Measurements from ENCODE around the gene ATP6V0C. TPM values are rescaled to one million over a fixed set of nuclear protein-coding genes. Genes with fewer than 3 reads are reported as not detected.

Gene ATP6V0C
- total RNA-seq, 1 experiment from 2014 or later = 173 TPM

DNA sequence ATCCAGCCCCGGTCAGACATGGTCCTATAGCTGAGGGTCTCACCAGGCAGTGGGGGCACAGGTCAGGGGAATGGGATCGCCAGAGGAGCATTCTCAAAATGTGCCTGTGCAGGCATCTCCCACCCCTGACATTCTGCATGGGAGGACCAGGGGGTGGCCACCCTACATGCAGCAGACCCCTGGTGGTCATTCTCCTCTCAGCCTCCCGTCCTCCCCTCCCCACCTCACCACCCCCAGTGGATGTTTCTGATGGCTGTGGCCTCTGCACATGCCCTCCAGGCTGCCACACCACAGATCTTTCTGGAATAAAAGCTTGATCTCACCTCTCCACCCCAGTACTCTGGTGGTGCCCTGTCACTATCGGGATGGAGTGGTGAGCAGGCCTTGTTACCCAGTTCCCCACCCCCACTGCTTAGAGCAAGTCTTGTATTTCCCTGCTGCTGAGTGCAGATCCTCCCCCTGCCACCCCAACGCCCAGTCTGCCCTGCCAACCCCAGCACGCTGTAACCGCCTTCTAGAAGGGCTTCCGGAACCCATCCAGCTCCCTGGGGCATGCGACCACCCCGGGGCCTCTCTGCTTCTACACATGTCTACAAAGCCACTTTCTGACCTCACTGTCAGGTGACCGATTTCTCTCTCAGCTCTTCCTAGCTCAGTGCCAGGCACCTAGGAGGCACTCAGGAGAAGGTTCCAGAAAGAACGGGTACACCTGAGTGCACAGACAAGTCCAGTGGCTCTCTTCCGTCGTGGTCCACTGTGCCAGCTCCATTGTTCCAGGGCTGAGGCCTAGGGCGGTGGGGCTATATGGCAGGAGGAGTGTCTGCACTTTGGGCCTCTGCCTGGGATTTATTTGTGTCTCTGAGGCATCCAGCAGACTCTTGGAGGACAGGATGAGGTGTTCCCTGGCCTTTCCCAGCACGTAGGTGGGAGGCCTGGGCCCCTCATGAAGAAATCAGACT lies 29.5 kb upstream of the ATP6V0C start:
- H3K36me3 Mint-ChIP-seq (ENCODE audit: insufficient read depth, unreplicated experiment) = peaks cover 4% of the 10 kb centered on the region
- TF ChIP-seq CTCF (IDR thresholded peaks at IDR 0.05; ENCODE audit: unreplicated experiment) = no peak
- H3K4me1 Mint-ChIP-seq (ENCODE audit: insufficient read depth, unreplicated experiment) = peaks cover 4% of the 10 kb centered on the region
- DNase-seq (ENCODE audit: unreplicated experiment) = no peak
- H3K9me3 Mint-ChIP-seq (ENCODE audit: unreplicated experiment) = no peaks in the 10 kb centered on the region
- no peak overlapping the region for H3K27ac Mint-ChIP-seq (ENCODE audit: low read depth, unreplicated experiment)
- H3K4me3 Mint-ChIP-seq (ENCODE audit: unreplicated experiment) = no peak overlapping the region
- intact Hi-C loops (cut with micrococcal nuclease) = no loop called here
- no peaks in the 10 kb centered on the region for H3K27me3 Mint-ChIP-seq (ENCODE audit: insufficient read depth, unreplicated experiment)
- ChIA-PET POLR2A (interaction anchor here (0.6 to 1.1 kb wide), 2 partner anchors 15 to 36 kb away, joined by 3 read pairs; no protein-coding TSS in a partner anchor), CTCF (interaction anchor here (0.6 to 2.3 kb wide), 5 partner anchors 9 to 144 kb away, joined by 3 to 4 read pairs (median 4); partner anchors contain the start of gene ABCA3)
- no TSS peak for BruUV-seq (replicated peaks)

DNA sequence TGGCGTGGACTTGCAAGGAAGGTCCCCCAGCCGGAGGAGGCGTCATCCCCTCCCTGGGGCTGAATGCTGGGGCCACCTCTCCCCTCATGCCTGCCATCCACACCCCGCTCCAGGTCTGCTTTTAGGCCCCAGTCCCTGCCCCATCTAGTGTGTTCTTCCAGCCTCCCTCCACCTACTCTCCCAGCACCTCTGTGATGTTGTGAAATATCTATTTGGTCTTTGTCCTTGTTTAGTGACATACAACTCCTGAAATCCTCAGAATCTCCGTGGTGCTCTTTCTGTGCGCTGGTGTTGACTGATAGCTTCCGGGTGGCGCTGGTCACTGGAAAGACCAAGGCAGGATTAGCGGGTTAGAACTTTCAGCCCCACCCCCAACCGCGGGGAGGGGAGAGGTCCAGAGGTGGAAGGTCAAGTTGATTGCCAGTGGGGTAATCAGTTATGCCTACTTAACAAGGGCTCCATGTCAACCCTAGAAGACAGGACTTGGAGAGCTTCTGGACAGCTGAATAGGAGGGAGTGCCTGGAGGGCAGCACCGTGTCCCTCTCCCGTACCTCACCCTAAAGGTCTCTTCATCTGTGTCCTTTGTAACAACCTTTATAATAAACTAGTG lies 28.7 kb upstream of the ATP6V0C start:
- ChIA-PET CTCF (interaction anchor here (0.6 to 2.3 kb wide), 3 partner anchors 9 to 145 kb away, joined by 3 to 4 read pairs (median 3); partner anchors contain the start of gene ABCA3), POLR2A (interaction anchor here (0.6 kb wide), 1 partner anchor 16 kb away, joined by 3 read pairs; no protein-coding TSS in a partner anchor)
- BruUV-seq (replicated peaks) = no TSS peak

GRCh38 chr16:2485811-2486507 lies 27.8 kb upstream of the ATP6V0C start:
- Mint-ChIP-seq H3K27ac (ENCODE audit: low read depth, unreplicated experiment) (no peak overlapping the region), H3K27me3 (ENCODE audit: insufficient read depth, unreplicated experiment) (no peaks in the 10 kb centered on the region), H3K36me3 (ENCODE audit: insufficient read depth, unreplicated experiment) (no peaks in the 10 kb centered on the region), H3K9me3 (ENCODE audit: unreplicated experiment) (no peaks in the 10 kb centered on the region), H3K4me1 (ENCODE audit: insufficient read depth, unreplicated experiment) (peaks cover 4% of the 10 kb centered on the region), H3K4me3 (ENCODE audit: unreplicated experiment) (no peak overlapping the region)
- intact Hi-C loops (cut with micrococcal nuclease) = no loop called here
- DNase-seq (ENCODE audit: unreplicated experiment) = no peak
- CTCF ChIA-PET = interaction anchor here (2.3 kb wide), 1 partner anchor 16 kb away, joined by 4 read pairs; no protein-coding TSS in a partner anchor
- BruUV-seq (replicated peaks) = no TSS peak
- POLR2A ChIA-PET = no interaction called here
- TF ChIP-seq CTCF (IDR thresholded peaks at IDR 0.05; ENCODE audit: unreplicated experiment) = no peak

More for the DNA sequence above, 28.7 kb upstream of the ATP6V0C start:
- peaks cover 4% of the 10 kb centered on the region for H3K36me3 Mint-ChIP-seq (ENCODE audit: insufficient read depth, unreplicated experiment)
- H3K9me3 Mint-ChIP-seq (ENCODE audit: unreplicated experiment) = no peaks in the 10 kb centered on the region
- no peak for DNase-seq (ENCODE audit: unreplicated experiment)
- peaks cover 4% of the 10 kb centered on the region for H3K4me1 Mint-ChIP-seq (ENCODE audit: insufficient read depth, unreplicated experiment)
- H3K4me3 Mint-ChIP-seq (ENCODE audit: unreplicated experiment) = no peak overlapping the region
- no peak overlapping the region for H3K27ac Mint-ChIP-seq (ENCODE audit: low read depth, unreplicated experiment)
- H3K27me3 Mint-ChIP-seq (ENCODE audit: insufficient read depth, unreplicated experiment) = no peaks in the 10 kb centered on the region
- no peak for TF ChIP-seq CTCF (IDR thresholded peaks at IDR 0.05; ENCODE audit: unreplicated experiment)
- intact Hi-C loops (cut with micrococcal nuclease) = no loop called here
